ENCODE data around the gene TFDP2. TPM values are rescaled to one million over a fixed set of nuclear protein-coding genes. Genes with fewer than 3 reads are reported as not detected.
"Not testable (repeated sequence)": the region's sequence is repeated elsewhere in the genome, so short reads cannot be mapped to it uniquely, and the experiment has no call there.

Gene TFDP2
- total RNA-seq, 1 donor from 2014 or later: 173 TPM

GRCh38 chr3:141986548-141987107 lies 162.7 kb downstream of the TFDP2 start:
- peaks cover 7% of the 10 kb centered on the region for H3K36me3 ChIP-seq
- H3F3A ChIP-seq (ENCODE audit: low read depth): no peaks in the 10 kb centered on the region
- H4K20me1 ChIP-seq (ENCODE audit: low read depth): no peaks in the 10 kb centered on the region
- DNase-seq (ENCODE audit: low spot score): no peak
- H3K4me1 ChIP-seq: no peaks in the 10 kb centered on the region
- H3K4me3 ChIP-seq: no peak overlapping the region
- H3K27me3 ChIP-seq: no peaks in the 10 kb centered on the region
- no peaks in the 10 kb centered on the region for H3K4me1 Mint-ChIP-seq
- peaks cover 20% of the 10 kb centered on the region for H3K36me3 Mint-ChIP-seq
- H3K9me3 Mint-ChIP-seq: no peaks in the 10 kb centered on the region
- no peaks in the 10 kb centered on the region for H3K79me2 ChIP-seq (ENCODE audit: low read depth)
- no peak overlapping the region for H3K27ac ChIP-seq
- H2AFZ ChIP-seq (replicated peaks): no peak overlapping the region
- no peaks in the 10 kb centered on the region for H3K9me3 ChIP-seq (ENCODE audit: low read depth)
- H3K27ac Mint-ChIP-seq: no peak overlapping the region
- H3K4me2 ChIP-seq: no peak overlapping the region
- no peak for TF ChIP-seq EZH2phosphoT487 (IDR thresholded peaks at IDR 0.05)
- TF ChIP-seq CTCF (IDR thresholded peaks at IDR 0.05): no peak
- no peak for TF ChIP-seq EZH2 (IDR thresholded peaks at IDR 0.05)
- H3K9ac ChIP-seq: no peak overlapping the region
- H3K4me3 Mint-ChIP-seq: no peak overlapping the region
- H3K27me3 Mint-ChIP-seq (ENCODE audit: insufficient read depth, low read depth): no peaks in the 10 kb centered on the region

DNA sequence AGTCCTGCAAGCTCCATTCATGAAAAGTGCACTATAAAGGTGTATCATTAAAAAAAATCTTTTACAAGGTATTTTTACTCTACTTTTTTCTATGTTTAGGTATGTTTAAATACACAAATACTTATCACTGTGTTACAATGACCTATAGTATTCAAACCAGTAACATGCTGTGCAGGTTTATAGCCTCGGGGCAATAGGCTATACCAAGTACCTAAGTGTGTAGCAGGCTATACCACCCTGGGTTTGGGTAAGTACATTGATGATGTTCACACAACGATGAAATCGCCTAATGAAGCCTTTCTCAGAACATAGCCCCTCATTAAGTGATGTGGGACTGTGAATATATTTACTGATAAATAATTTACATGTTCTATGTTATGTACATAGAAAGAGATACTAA lies 168.3 kb downstream of the TFDP2 start:
- no peak overlapping the region for H3K9ac ChIP-seq
- no peaks in the 10 kb centered on the region for H3F3A ChIP-seq (ENCODE audit: low read depth)
- no peak for DNase-seq (ENCODE audit: low spot score)
- peaks cover 19% of the 10 kb centered on the region for H3K36me3 Mint-ChIP-seq
- H3K27ac Mint-ChIP-seq: no peak overlapping the region
- no peak for TF ChIP-seq CTCF (IDR thresholded peaks at IDR 0.05)
- no peak for TF ChIP-seq EZH2 (IDR thresholded peaks at IDR 0.05)
- no peak for TF ChIP-seq EZH2phosphoT487 (IDR thresholded peaks at IDR 0.05)
- no peak overlapping the region for H3K4me3 Mint-ChIP-seq
- H3K27me3 ChIP-seq: no peaks in the 10 kb centered on the region
- no peaks in the 10 kb centered on the region for H4K20me1 ChIP-seq (ENCODE audit: low read depth)
- no peak overlapping the region for H3K27ac ChIP-seq
- H3K36me3 ChIP-seq: no peaks in the 10 kb centered on the region
- H3K4me1 Mint-ChIP-seq: no peaks in the 10 kb centered on the region
- no peaks in the 10 kb centered on the region for H3K4me1 ChIP-seq
- no peaks in the 10 kb centered on the region for H3K9me3 Mint-ChIP-seq
- no peaks in the 10 kb centered on the region for H3K27me3 Mint-ChIP-seq (ENCODE audit: insufficient read depth, low read depth)
- no peak overlapping the region for H3K4me2 ChIP-seq
- no peak overlapping the region for H3K4me3 ChIP-seq
- no peaks in the 10 kb centered on the region for H3K79me2 ChIP-seq (ENCODE audit: low read depth)
- H2AFZ ChIP-seq (replicated peaks): no peak overlapping the region
- no peaks in the 10 kb centered on the region for H3K9me3 ChIP-seq (ENCODE audit: low read depth)

GRCh38 chr3:141979050-141979671 lies 170.2 kb downstream of the TFDP2 start:
- Histone ChIP-seq H3K4me1 (no peaks in the 10 kb centered on the region), H3K27ac (no peak overlapping the region), H4K20me1 (ENCODE audit: low read depth) (no peaks in the 10 kb centered on the region), H2AFZ (replicated peaks) (no peak overlapping the region), H3K36me3 (peaks cover 5% of the 10 kb centered on the region), H3K9me3 (ENCODE audit: low read depth) (no peaks in the 10 kb centered on the region), H3K79me2 (ENCODE audit: low read depth) (no peaks in the 10 kb centered on the region), H3K4me2 (no peak overlapping the region), H3K4me3 (no peak overlapping the region), H3K9ac (no peak overlapping the region), H3F3A (ENCODE audit: low read depth) (no peaks in the 10 kb centered on the region), H3K27me3 (no peaks in the 10 kb centered on the region)
- H3K36me3 Mint-ChIP-seq: peaks cover 15% of the 10 kb centered on the region
- H3K27me3 Mint-ChIP-seq (ENCODE audit: insufficient read depth, low read depth): no peaks in the 10 kb centered on the region
- no peak overlapping the region for H3K4me3 Mint-ChIP-seq
- no peaks in the 10 kb centered on the region for H3K9me3 Mint-ChIP-seq
- no peak for TF ChIP-seq CTCF (IDR thresholded peaks at IDR 0.05)
- TF ChIP-seq EZH2 (IDR thresholded peaks at IDR 0.05): no peak
- TF ChIP-seq EZH2phosphoT487 (IDR thresholded peaks at IDR 0.05): no peak
- DNase-seq (ENCODE audit: low spot score): no peak
- no peaks in the 10 kb centered on the region for H3K4me1 Mint-ChIP-seq
- H3K27ac Mint-ChIP-seq: no peak overlapping the region

DNA sequence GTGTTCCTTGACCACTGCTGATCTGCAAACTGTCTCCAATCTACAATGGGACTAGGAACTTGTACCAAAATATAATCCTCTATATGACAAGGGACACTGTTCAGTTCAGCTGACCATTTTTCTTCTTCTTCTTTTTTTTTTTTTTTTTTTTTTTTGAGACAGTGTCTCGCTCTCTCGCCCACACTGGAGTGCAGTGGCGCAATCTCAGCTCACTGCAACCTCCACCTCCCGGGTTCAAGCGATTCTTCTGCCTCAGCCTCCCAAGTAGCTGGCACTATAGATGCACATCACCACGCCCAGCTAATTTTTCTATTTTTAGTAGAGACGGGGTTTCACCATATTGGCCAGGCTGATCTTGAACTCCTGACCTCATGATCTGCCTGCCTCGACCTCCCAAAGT lies 174.6 kb downstream of the TFDP2 start:
- not testable (repeated sequence) for H3K9me3 Mint-ChIP-seq; H3K4me1 Mint-ChIP-seq; H3K4me3 Mint-ChIP-seq; H3K27me3 ChIP-seq; H3K4me1 ChIP-seq; H3K79me2 ChIP-seq (ENCODE audit: low read depth); H3K27me3 Mint-ChIP-seq (ENCODE audit: insufficient read depth, low read depth); H3K4me3 ChIP-seq; H3K27ac ChIP-seq; DNase-seq (ENCODE audit: low spot score); H3K27ac Mint-ChIP-seq; H3F3A ChIP-seq (ENCODE audit: low read depth); H2AFZ ChIP-seq (replicated peaks); H3K9me3 ChIP-seq (ENCODE audit: low read depth); H4K20me1 ChIP-seq (ENCODE audit: low read depth); H3K9ac ChIP-seq; H3K4me2 ChIP-seq
- peaks cover 10% of the 10 kb centered on the region for H3K36me3 ChIP-seq
- H3K36me3 Mint-ChIP-seq: peaks cover 23% of the 10 kb centered on the region
